Endothelial cell of umbilical vein (primary cell): ENCODE results near the gene SHOC2. TPM values are rescaled to one million over a fixed set of nuclear protein-coding genes. Genes with fewer than 3 reads are reported as not detected.

ENCODE experiments used
- BruUV-seq: library from RNA; stranded (reverse); fragments of 400-500 nt; replicated peaks from 2 replicates; lab custom pipeline; 2021; lab: Mats Ljungman, UMichigan
- CTCF ChIA-PET: fragments of 300-600, 350-600 bp; sonication (Branson Sonifier 250); formaldehyde crosslinking; loops from one replicate; lab custom pipeline; 2021; ENCODE audit warnings: antibody characterized with exemption, inconsistent platforms; lab: Charles Lee
- POLR2A ChIA-PET: fragments of 300-600, 350-600 bp; sonication (Branson Sonifier 250); formaldehyde crosslinking; loops from one replicate; lab custom pipeline; 2021; ENCODE audit warnings: antibody characterized with exemption, inconsistent platforms; lab: Charles Lee
- DNase-seq: peaks from one replicate; pipeline ENCODE4 v3.0.0-alpha.2; 2011; ENCODE audit warnings: low read depth, low spot score
- FAIRE-seq: peaks from 2 replicates; lab custom pipeline; 2011; peaks lifted over from hg19 to GRCh38; lab: Jason Lieb, UNC
- H2AFZ ChIP-seq: 2 replicates; pipeline ENCODE4 v1.6.0; 2012; ENCODE audit warnings: low read depth, low read length, control low read depth, inconsistent platforms
- H3K27ac ChIP-seq: 2 replicates; pipeline ENCODE4 v1.5.1; 2011; ENCODE audit warnings: low read depth, mild to moderate bottlenecking, control low read depth, low read length, moderate library complexity; ENCODE audit not compliant: insufficient read depth
- H3K27me3 ChIP-seq, 2 experiments: 2 replicates each; pipeline versions ENCODE4 v1.6.0 to v1.6.1; 2011; ENCODE audit warnings: low read length in 2 of 2, mixed read lengths in 1 of 2; ENCODE audit not compliant: control insufficient read depth in 2 of 2, insufficient read depth in 2 of 2
- H3K36me3 ChIP-seq, 2 experiments: 2 replicates in 1 of 2; 3 replicates in 1 of 2; pipeline ENCODE4 v1.5.1; 2011; ENCODE audit warnings: low read length in 2 of 2, mild to moderate bottlenecking in 1 of 2, moderate library complexity in 1 of 2; ENCODE audit not compliant: control insufficient read depth in 2 of 2, insufficient read depth in 2 of 2; ENCODE audit errors: extremely low read depth in 1 of 2
- H3K4me1 ChIP-seq: 3 replicates; pipeline ENCODE4 v1.5.1; 2011; ENCODE audit warnings: mild to moderate bottlenecking, low read length; ENCODE audit not compliant: control insufficient read depth, insufficient read depth; ENCODE audit errors: extremely low read depth
- H3K4me2 ChIP-seq: 2 replicates; pipeline ENCODE4 v1.6.1; 2011; ENCODE audit warnings: low read length, control low read depth, mixed read lengths; ENCODE audit not compliant: insufficient read depth
- H3K4me3 ChIP-seq, 3 experiments: fragments of 200-600 bp in 1 of 3; sonication (generic), shearing (Covaris generic) in 1 of 3; replicated peaks in 1 of 3; 2 replicates each; pipeline ENCODE4 v1.5.1; 2011 to 2016; ENCODE audit warnings: control low read depth in 3 of 3, low read length in 3 of 3, mild to moderate bottlenecking in 2 of 3, inconsistent platforms in 1 of 3, low read depth in 1 of 3, moderate library complexity in 1 of 3; ENCODE audit not compliant: insufficient read depth in 1 of 3
- H3K79me2 ChIP-seq: 2 replicates; pipeline ENCODE4 v1.6.0; 2012; ENCODE audit warnings: low read length, inconsistent platforms; ENCODE audit not compliant: control insufficient read depth, insufficient read depth
- H3K9ac ChIP-seq: replicated peaks from 2 replicates; pipeline ENCODE3; 2011; ENCODE audit warnings: low read length, control low read depth; ENCODE audit not compliant: insufficient read depth; ENCODE audit errors: extremely low read depth
- H3K9me1 ChIP-seq: replicated peaks from 3 replicates; pipeline ENCODE4 v1.6.0; 2011; ENCODE audit warnings: mild to moderate bottlenecking, low read length; ENCODE audit not compliant: control insufficient read depth, insufficient read depth; ENCODE audit errors: extremely low read depth
- H3K9me3 ChIP-seq: replicated peaks from 2 replicates; pipeline ENCODE4 v1.5.1; 2012; ENCODE audit warnings: low read length, inconsistent platforms; ENCODE audit not compliant: control insufficient read depth, insufficient read depth
- H4K20me1 ChIP-seq: replicated peaks from 2 replicates; pipeline ENCODE3; 2011; ENCODE audit warnings: mild to moderate bottlenecking, low read length; ENCODE audit not compliant: control insufficient read depth, insufficient read depth; ENCODE audit errors: extremely low read depth
- CTCF ChIP-seq, 2 donors: IDR thresholded peaks; 1 replicate in 1 of 2; 2 replicates in 1 of 2; pipeline ENCODE4 v1.5.1; 2011; ENCODE audit warnings: low read length in 2 of 2, mild to moderate bottlenecking in 2 of 2, moderate library complexity in 2 of 2, control low read depth in 1 of 2, inconsistent platforms in 1 of 2, low read depth in 1 of 2; ENCODE audit not compliant: insufficient read depth in 1 of 2; ENCODE audit errors: extremely low read depth in 1 of 2
- EZH2 ChIP-seq: IDR thresholded peaks from 2 replicates; pipeline ENCODE4 v1.6.1; 2012; ENCODE audit warnings: borderline replicate concordance, low read depth, mild to moderate bottlenecking, moderate library complexity, low read length, inconsistent platforms; ENCODE audit not compliant: severe bottlenecking
- FOS ChIP-seq: IDR thresholded peaks from 2 replicates; pipeline ENCODE4 v1.6.1; 2011; ENCODE audit warnings: mild to moderate bottlenecking, low read length, moderate library complexity, borderline replicate concordance; ENCODE audit not compliant: insufficient read depth
- GATA2 ChIP-seq: IDR thresholded peaks from 2 replicates; pipeline ENCODE4 v1.7.0; 2011; ENCODE audit warnings: low read depth, mild to moderate bottlenecking, moderate library complexity, mixed read lengths, low read length; ENCODE audit not compliant: insufficient read length, insufficient read depth
- JUN ChIP-seq: IDR thresholded peaks from 2 replicates; pipeline ENCODE4 v1.6.1; 2011; ENCODE audit warnings: borderline replicate concordance, low read depth; ENCODE audit not compliant: insufficient read length, insufficient read depth
- MYC ChIP-seq: IDR thresholded peaks from one replicate; pipeline ENCODE4 v1.6.1; 2011; ENCODE audit warnings: mild to moderate bottlenecking, low read depth, low read length
- POLR2A ChIP-seq: IDR thresholded peaks from 2 replicates; pipeline ENCODE4 v1.6.1; 2012; ENCODE audit warnings: low read depth, mild to moderate bottlenecking, control low read depth, low read length
- dilution Hi-C: fragments of 300-500 bp; cut with MboI; formaldehyde crosslinking; loops from one replicate; pipeline ENCODE4 v1.15.0; 2019; ENCODE audit warnings: low sequenced_read_pairs; ENCODE audit not compliant: extremely low pct_ligation_motif_present
- intact Hi-C: fragments of 100-400 bp; cut with micrococcal nuclease; formaldehyde crosslinking; loops from one replicate; pipeline ENCODE4 v1.10.0; 2022
- polyA plus RNA-seq, 4 experiments: library from polyadenylated mRNA; depleted of rRNA in 3 of 4; stranded (reverse) in 3 of 4; unstranded in 1 of 4; fragments of >200 nt; gene quantifications; 2 replicates each; pipeline versions ENCODE4 v1.2.1 to v1.2.3, GENCODE V29; 2011 to 2012; ENCODE audit warnings: missing spikeins in 1 of 4
- total RNA-seq: library from RNA; stranded (reverse); gene quantifications from 2 replicates; pipeline ENCODE4 v1.2.3, GENCODE V29; 2021

SHOC2 gene
- total and polyA plus RNA-seq, 2 donors (not counting 3 experiments of a cell fraction or from before 2014, with no cell fraction given), result 13.0 to 37.1 TPM

GRCh38 chr10:110903280-110904278 is 15.8 kb upstream of the SHOC2 start:
- dilution Hi-C loops, result no loop called here
- CTCF ChIA-PET, result interaction anchor here (0.6 to 2.0 kb wide), 5 partner anchors 9 to 158 kb away, joined by 3 to 7 read pairs (median 5); partner anchors contain the start of genes BBIP1 and SHOC2

GRCh38 chr10:110910138-110910537 is 9.3 kb upstream of the SHOC2 start:
- no peaks in the 10 kb centered on the region for H4K20me1 ChIP-seq
- CTCF ChIA-PET, result interaction anchor here (1.3 to 1.7 kb wide), 5 partner anchors 8 to 164 kb away, joined by 3 to 6 read pairs (median 6); partner anchors contain the start of genes BBIP1 and SHOC2
- H3K79me2 ChIP-seq, result no peaks in the 10 kb centered on the region
- H3K27me3 ChIP-seq, result no peaks in the 10 kb centered on the region
- no peak overlapping the region for H3K4me2 ChIP-seq
- no peaks in the 10 kb centered on the region for H3K36me3 ChIP-seq
- intact Hi-C loops (no loop called here), dilution Hi-C loops (no loop called here)
- H3K27ac ChIP-seq, result no peak overlapping the region
- no peak for TF ChIP-seq MYC
- no peak for TF ChIP-seq GATA2
- no peak for TF ChIP-seq FOS
- no peak for TF ChIP-seq CTCF (IDR thresholded peaks at IDR 0.05; ENCODE audit: extremely low read depth in 1 of 2, insufficient read depth in 1 of 2, low read depth in 1 of 2, low read length in 2 of 2)
- no TSS peak for BruUV-seq
- no peak overlapping the region for H2AFZ ChIP-seq
- no peaks in the 10 kb centered on the region for H3K4me1 ChIP-seq
- no peak for FAIRE-seq
- H3K9ac ChIP-seq, result no peak overlapping the region
- POLR2A ChIA-PET, result interaction anchor here (2.1 kb wide), 1 partner anchor 9 kb away, joined by 11 read pairs; the partner anchor contains the start of genes BBIP1 and SHOC2
- no peaks in the 10 kb centered on the region for H3K9me1 ChIP-seq
- no peak overlapping the region for H3K4me3 ChIP-seq
- DNase-seq, result no peak
- no peaks in the 10 kb centered on the region for H3K9me3 ChIP-seq

More at GRCh38 chr10:110903280-110904278, 15.8 kb upstream of the SHOC2 start:
- no peak overlapping the region for H3K9ac ChIP-seq
- TF ChIP-seq JUN (no peak), EZH2 (no peak), POLR2A (no peak), MYC (no peak)
- no peaks in the 10 kb centered on the region for H4K20me1 ChIP-seq
- intact Hi-C loops, result no loop called here
- H3K4me2 ChIP-seq, result no peak overlapping the region
- no peak for DNase-seq
- no peaks in the 10 kb centered on the region for H3K4me1 ChIP-seq
- no peaks in the 10 kb centered on the region for H3K9me1 ChIP-seq
- no peak for FAIRE-seq
- POLR2A ChIA-PET, result no interaction called here
- no peak overlapping the region for H2AFZ ChIP-seq
- peaks cover 0 to 3% of the 10 kb centered on the region in 2 experiments for H3K36me3 ChIP-seq
- H3K79me2 ChIP-seq, result no peaks in the 10 kb centered on the region
- BruUV-seq, result no TSS peak
- no peaks in the 10 kb centered on the region for H3K27me3 ChIP-seq
- no peak overlapping the region for H3K27ac ChIP-seq
- H3K4me3 ChIP-seq, result no peak overlapping the region
- H3K9me3 ChIP-seq, result no peaks in the 10 kb centered on the region
